GM12878 (cell line): Measurements from ENCODE around the gene ATP5F1D. TPM values are rescaled to one million over a fixed set of nuclear protein-coding genes. Genes with fewer than 3 reads are reported as not detected.
A peak's percentile ranks its signal among the peaks of the same experiment; 100 is the strongest.

Experiments used
- ATAC-seq: fragments of 200-7000 bp; cut with Tn5 transposase; 3 replicates; pipeline ENCODE4 v1.9.1; 2020; ENCODE audit warnings: mild to moderate bottlenecking, moderate library complexity
- BruUV-seq: library from RNA; stranded (reverse); fragments of 400-500 nt; replicated peaks from 2 replicates; lab custom pipeline; 2021; lab: Mats Ljungman, UMichigan
- CTCF ChIA-PET: fragments of 300-600 bp; sonication (Branson Sonifier 250); formaldehyde crosslinking; extraction: SDS; loops from one replicate; lab custom pipeline; 2021; ENCODE audit warnings: inconsistent platforms; lab: Yijun Ruan, JAX
- POLR2A ChIA-PET: fragments of 350-600 bp; formaldehyde crosslinking; extraction: SDS; loops from one replicate; lab custom pipeline; 2021; ENCODE audit warnings: inconsistent platforms; lab: Charles Lee
- RAD21 ChIA-PET: fragments of 300-600 bp; sonication (Branson Sonifier 250); formaldehyde crosslinking; loops from one replicate; lab custom pipeline; 2023; ENCODE audit warnings: antibody characterized with exemption; ENCODE audit not compliant: unreplicated experiment; lab: Charles Lee
- SMC1A ChIA-PET: fragments of 300-600 bp; sonication (Branson Sonifier 250); formaldehyde crosslinking; loops from one replicate; lab custom pipeline; 2023; ENCODE audit not compliant: unreplicated experiment, uncharacterized antibody; lab: Charles Lee
- DNase-seq: peaks from one replicate; pipeline ENCODE4 v3.0.0-alpha.2; 2011; ENCODE audit warnings: low read depth, low spot score
- FAIRE-seq: peaks from 3 replicates; lab custom pipeline; 2011; peaks lifted over from hg19 to GRCh38; lab: Jason Lieb, UNC
- H2AFZ ChIP-seq: 2 replicates; pipeline ENCODE4 v1.6.0; 2011; ENCODE audit warnings: low read depth, low read length, control low read depth; ENCODE audit not compliant: control insufficient read depth
- H3K27ac ChIP-seq: 2 replicates; pipeline ENCODE4 v1.5.1; 2011; ENCODE audit warnings: control low read depth; ENCODE audit not compliant: control insufficient read depth, insufficient read depth
- H3K27me3 ChIP-seq, 2 experiments: replicated peaks in 1 of 2; 2 replicates each; pipeline versions ENCODE4 v1.6.0 to v1.6.1; 2011; ENCODE audit warnings: low read length in 1 of 2; ENCODE audit not compliant: control insufficient read depth in 2 of 2, insufficient read depth in 2 of 2
- H3K36me3 ChIP-seq, 2 experiments: 2 replicates each; pipeline ENCODE4 v1.5.1; 2011; ENCODE audit warnings: low read length in 1 of 2; ENCODE audit not compliant: control insufficient read depth in 2 of 2, insufficient read depth in 2 of 2
- H3K4me1 ChIP-seq: 2 replicates; pipeline ENCODE4 v1.6.1; 2011; ENCODE audit warnings: mild to moderate bottlenecking, low read length, moderate library complexity, mixed read lengths; ENCODE audit not compliant: control insufficient read depth, insufficient read depth
- H3K4me2 ChIP-seq: 2 replicates; pipeline ENCODE4 v1.6.0; 2011; ENCODE audit warnings: control low read depth; ENCODE audit not compliant: control insufficient read depth, insufficient read depth
- H3K4me3 ChIP-seq: fragments of 200-600 bp; sonication (generic); 2 replicates; pipeline ENCODE4 v1.5.1; 2016
- H3K79me2 ChIP-seq: 2 replicates; pipeline ENCODE4 v1.6.0; 2011; ENCODE audit warnings: low read length; ENCODE audit not compliant: control insufficient read depth, insufficient read depth
- H3K9ac ChIP-seq: 2 replicates; pipeline ENCODE4 v1.8.0; 2011; ENCODE audit warnings: low read length, control low read depth, mixed read lengths; ENCODE audit not compliant: control insufficient read depth, insufficient read depth
- H3K9me3 ChIP-seq: replicated peaks from 3 replicates; pipeline ENCODE4 v1.5.1; 2011; ENCODE audit warnings: mild to moderate bottlenecking, low read length; ENCODE audit not compliant: control insufficient read depth, insufficient read depth
- H4K20me1 ChIP-seq: 2 replicates; pipeline ENCODE4 v1.6.0; 2011; ENCODE audit not compliant: control insufficient read depth, insufficient read depth
- BCL11A ChIP-seq: IDR thresholded peaks from 2 replicates; pipeline ENCODE4 v1.6.1; 2011; ENCODE audit warnings: low read depth, low read length
- BHLHE40 ChIP-seq, 2 experiments: fragments of 450-650 bp in 1 of 2; IDR thresholded peaks; 2 replicates each; pipeline ENCODE4 v1.6.1; 2011 to 2017; ENCODE audit warnings: low read depth in 2 of 2, borderline replicate concordance in 1 of 2, improper control_type of control experiment in 1 of 2, low read length in 1 of 2, mild to moderate bottlenecking in 1 of 2
- BMI1 ChIP-seq: fragments of 450-650 bp; IDR thresholded peaks from 2 replicates; pipeline ENCODE4 v1.6.1; 2016; ENCODE audit warnings: mild to moderate bottlenecking, moderate library complexity, borderline replicate concordance
- CBFB ChIP-seq: IDR thresholded peaks from 2 replicates; pipeline ENCODE4 v1.6.1; 2016; ENCODE audit warnings: antibody characterized with exemption, low read depth
- CHD4 ChIP-seq: fragments of 200-600 bp; sonication (generic); IDR thresholded peaks from 2 replicates; pipeline ENCODE4 v1.6.1; 2016; ENCODE audit warnings: mild to moderate bottlenecking
- EP300 ChIP-seq, 2 experiments: fragments of 150-350 bp in 1 of 2; IDR thresholded peaks; 2 replicates each; pipeline ENCODE4 v1.6.1; 2011 to 2012; ENCODE audit warnings: low read depth in 2 of 2, low read length in 2 of 2, borderline replicate concordance in 1 of 2, improper control_type of control experiment in 1 of 2, inconsistent platforms in 1 of 2; ENCODE audit not compliant: control insufficient read depth in 1 of 2
- ESRRA ChIP-seq: IDR thresholded peaks from 2 replicates; pipeline ENCODE4 v1.6.1; 2012; ENCODE audit warnings: mild to moderate bottlenecking, low read length, improper control_type of control experiment
- FOS ChIP-seq: IDR thresholded peaks from 3 replicates; pipeline ENCODE4 v1.6.1; 2011; ENCODE audit warnings: borderline replicate concordance; ENCODE audit not compliant: insufficient read length; ENCODE audit errors: extremely low read depth
- NR2C1 ChIP-seq: fragments of 450-650 bp; IDR thresholded peaks from 2 replicates; pipeline ENCODE4 v1.6.1; 2017; ENCODE audit warnings: antibody characterized with exemption, mild to moderate bottlenecking, moderate library complexity
- USF2 ChIP-seq: IDR thresholded peaks from 2 replicates; pipeline ENCODE4 v1.6.1; 2011; ENCODE audit warnings: low read depth, low read length, improper control_type of control experiment, borderline replicate concordance
- ZBED1 ChIP-seq: IDR thresholded peaks from 2 replicates; pipeline ENCODE4 v1.6.1; 2016; ENCODE audit warnings: borderline replicate concordance
- ZNF207 ChIP-seq: fragments of 450-650 bp; IDR thresholded peaks from 2 replicates; pipeline ENCODE4 v1.6.1; 2014; ENCODE audit warnings: antibody characterized with exemption, mild to moderate bottlenecking, borderline replicate concordance
- ZNF384 ChIP-seq: IDR thresholded peaks from 2 replicates; pipeline ENCODE4 v1.6.1; 2012; ENCODE audit warnings: low read depth, mild to moderate bottlenecking, low read length, improper control_type of control experiment, borderline replicate concordance
- ZSCAN29 ChIP-seq: fragments of 450-650 bp; IDR thresholded peaks from 2 replicates; pipeline ENCODE4 v1.6.1; 2017; ENCODE audit warnings: mild to moderate bottlenecking, moderate library complexity
- WGBS: methylation state at CpG from one replicate; pipeline ENCODE4 v1.1.6; 2016; ENCODE audit warnings: low lambda C conversion rate; ENCODE audit not compliant: insufficient replicate concordance, insufficient coverage; ENCODE audit errors: missing lambda C conversion rate; 5-methylcytosine and 5-hydroxymethylcytosine counted together
- in situ Hi-C: fragments of 300-500 bp; cut with MboI; formaldehyde crosslinking; loops from 9 replicates; pipeline ENCODE4 v1.14.3; 2018; ENCODE audit warnings: mixed read lengths
- intact Hi-C: fragments of 100-400 bp; cut with micrococcal nuclease; formaldehyde crosslinking; loops from one replicate; pipeline ENCODE4 v1.14.2; 2022; ENCODE audit not compliant: unreplicated experiment
- polyA plus RNA-seq, 11 experiments: library from polyadenylated mRNA; depleted of rRNA in 4 of 11; unstranded in 6 of 11; stranded (reverse) in 5 of 11; fragments of >200 nt; fragmentation: Nextera tagmentation in 4 of 11; fragmentation: Illumina TruSeq in 1 of 11; extraction: Ambion mirVana in 4 of 11; extraction: Trizol in 1 of 11; gene quantifications; 1 replicate in 1 of 11; 2 replicates in 10 of 11; pipeline versions ENCODE4 v1.2.1 to v1.2.3, GENCODE V29; 2011 to 2016; ENCODE audit warnings: inconsistent platforms in 2 of 11, missing spikeins in 2 of 11, low read depth in 1 of 11
- total RNA-seq, 4 experiments: library from RNA; depleted of rRNA in 3 of 4; stranded (reverse); fragments of >200 nt in 3 of 4; fragmentation: Illumina TruSeq in 1 of 4; extraction: Trizol in 1 of 4; gene quantifications; 2 replicates each; pipeline versions ENCODE4 v1.2.1 to v1.2.3, GENCODE V29; 2013 to 2021
- TF ChIP-seq, protein P1 (sequence below): fragments of 150-350 bp; IDR thresholded peaks from 2 replicates; pipeline ENCODE4 v1.6.1; 2014; ENCODE audit warnings: mild to moderate bottlenecking, low read depth, low read length
- TF ChIP-seq, protein P2 (sequence below): fragments of 450-650 bp; IDR thresholded peaks from 2 replicates; pipeline ENCODE4 v1.6.1; 2017; ENCODE audit warnings: mild to moderate bottlenecking, moderate library complexity

Gene ATP5F1D
- total and polyA plus RNA-seq, 10 of the 15 experiments (the other 5 are each of a cell fraction or from before 2014, with no cell fraction given): 7.2 to 357 (median 49.5) TPM

GRCh38 chr19:1249298-1249989 is 7.9 kb downstream of the ATP5F1D start (continued):
- TF ChIP-seq BHLHE40 (IDR thresholded peaks at IDR 0.05; ENCODE audit: borderline replicate concordance in 1 of 2, low read depth in 2 of 2, low read length in 1 of 2) (no peak), USF2 (peak; percentile 18), FOS (peak; percentile 21), EP300 (IDR thresholded peaks at IDR 0.05; ENCODE audit: borderline replicate concordance in 1 of 2, control insufficient read depth in 1 of 2, low read depth in 2 of 2, low read length in 2 of 2) (no peak), CBFB (peak; percentile 12; the same call in 1 of the 2 replicates), NR2C1 (0 out of 2 replicates have a peak, but pooled peaks have one; percentile 10), CHD4 (no peak), BMI1 (no peak), ZNF384 (peak; percentile 85), ESRRA (no peak)

DNA sequence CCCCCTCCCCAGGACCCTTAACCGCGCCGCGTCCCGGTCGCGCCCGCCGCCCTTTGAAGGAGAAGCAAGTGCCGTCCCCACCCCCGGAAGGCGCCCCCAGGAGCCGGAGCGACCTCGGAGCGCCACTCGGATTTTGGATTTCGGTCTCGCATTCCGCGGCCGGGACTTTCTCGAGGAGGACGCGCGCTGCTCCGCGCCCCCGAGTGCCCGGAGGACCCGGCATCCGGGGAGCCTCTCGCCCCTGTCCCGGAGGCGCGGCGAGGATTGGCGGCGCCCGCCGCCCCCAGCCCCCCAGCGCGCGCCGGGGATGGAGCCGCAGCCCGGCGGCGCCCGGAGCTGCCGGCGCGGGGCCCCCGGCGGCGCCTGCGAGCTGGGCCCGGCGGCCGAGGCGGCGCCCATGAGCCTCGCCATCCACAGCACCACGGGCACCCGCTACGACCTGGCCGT is 8.5 kb downstream of the ATP5F1D start:
- ATAC-seq (no peak), FAIRE-seq (no peak), DNase-seq (no peak)
- in situ Hi-C loops (no loop called here), intact Hi-C loops (loop anchor here (1.0 to 10.0 kb wide), 2 partner anchors 16 to 325 kb away; partner anchors contain the start of gene ARID3A)
- peak overlapping the region; percentile 86 for H3K9ac ChIP-seq
- peaks cover 12% of the 10 kb centered on the region for H3K4me1 ChIP-seq
- SMC1A ChIA-PET: no interaction called here
- RAD21 ChIA-PET: interaction anchor here (1.0 kb wide), 1 partner anchor 16 kb away, joined by 3 read pairs; no protein-coding TSS in a partner anchor
- H3K36me3 ChIP-seq: peaks cover 10 to 12% of the 10 kb centered on the region in 2 experiments; a peak in 3 of 4 replicates
- 2% methylated on average over 24 of the region's 67 CpGs for WGBS
- H3K9me3 ChIP-seq: no peaks in the 10 kb centered on the region
- peak overlapping the region; percentile 30; the same call in 1 of the 2 replicates for H3K4me2 ChIP-seq
- peak overlapping the region; percentile 91 for H3K4me3 ChIP-seq
- peaks cover 52% of the 10 kb centered on the region for H3K79me2 ChIP-seq
- no peaks in the 10 kb centered on the region for H3K27me3 ChIP-seq
- CTCF ChIA-PET: no interaction called here
- TSS peak; percentile 65 for BruUV-seq
- POLR2A ChIA-PET: interaction anchor here (1.0 to 2.2 kb wide), 2 partner anchors 12 to 16 kb away, joined by 8 read pairs; no protein-coding TSS in a partner anchor
- H2AFZ ChIP-seq: no peak overlapping the region
- H3K27ac ChIP-seq: peak overlapping the region; percentile 72
- H4K20me1 ChIP-seq: no peaks in the 10 kb centered on the region
- no peak for TF ChIP-seq ZSCAN29
- TF ChIP-seq, protein P1, sequence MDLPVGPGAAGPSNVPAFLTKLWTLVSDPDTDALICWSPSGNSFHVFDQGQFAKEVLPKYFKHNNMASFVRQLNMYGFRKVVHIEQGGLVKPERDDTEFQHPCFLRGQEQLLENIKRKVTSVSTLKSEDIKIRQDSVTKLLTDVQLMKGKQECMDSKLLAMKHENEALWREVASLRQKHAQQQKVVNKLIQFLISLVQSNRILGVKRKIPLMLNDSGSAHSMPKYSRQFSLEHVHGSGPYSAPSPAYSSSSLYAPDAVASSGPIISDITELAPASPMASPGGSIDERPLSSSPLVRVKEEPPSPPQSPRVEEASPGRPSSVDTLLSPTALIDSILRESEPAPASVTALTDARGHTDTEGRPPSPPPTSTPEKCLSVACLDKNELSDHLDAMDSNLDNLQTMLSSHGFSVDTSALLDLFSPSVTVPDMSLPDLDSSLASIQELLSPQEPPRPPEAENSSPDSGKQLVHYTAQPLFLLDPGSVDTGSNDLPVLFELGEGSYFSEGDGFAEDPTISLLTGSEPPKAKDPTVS: no peak
- TF ChIP-seq, protein P2, sequence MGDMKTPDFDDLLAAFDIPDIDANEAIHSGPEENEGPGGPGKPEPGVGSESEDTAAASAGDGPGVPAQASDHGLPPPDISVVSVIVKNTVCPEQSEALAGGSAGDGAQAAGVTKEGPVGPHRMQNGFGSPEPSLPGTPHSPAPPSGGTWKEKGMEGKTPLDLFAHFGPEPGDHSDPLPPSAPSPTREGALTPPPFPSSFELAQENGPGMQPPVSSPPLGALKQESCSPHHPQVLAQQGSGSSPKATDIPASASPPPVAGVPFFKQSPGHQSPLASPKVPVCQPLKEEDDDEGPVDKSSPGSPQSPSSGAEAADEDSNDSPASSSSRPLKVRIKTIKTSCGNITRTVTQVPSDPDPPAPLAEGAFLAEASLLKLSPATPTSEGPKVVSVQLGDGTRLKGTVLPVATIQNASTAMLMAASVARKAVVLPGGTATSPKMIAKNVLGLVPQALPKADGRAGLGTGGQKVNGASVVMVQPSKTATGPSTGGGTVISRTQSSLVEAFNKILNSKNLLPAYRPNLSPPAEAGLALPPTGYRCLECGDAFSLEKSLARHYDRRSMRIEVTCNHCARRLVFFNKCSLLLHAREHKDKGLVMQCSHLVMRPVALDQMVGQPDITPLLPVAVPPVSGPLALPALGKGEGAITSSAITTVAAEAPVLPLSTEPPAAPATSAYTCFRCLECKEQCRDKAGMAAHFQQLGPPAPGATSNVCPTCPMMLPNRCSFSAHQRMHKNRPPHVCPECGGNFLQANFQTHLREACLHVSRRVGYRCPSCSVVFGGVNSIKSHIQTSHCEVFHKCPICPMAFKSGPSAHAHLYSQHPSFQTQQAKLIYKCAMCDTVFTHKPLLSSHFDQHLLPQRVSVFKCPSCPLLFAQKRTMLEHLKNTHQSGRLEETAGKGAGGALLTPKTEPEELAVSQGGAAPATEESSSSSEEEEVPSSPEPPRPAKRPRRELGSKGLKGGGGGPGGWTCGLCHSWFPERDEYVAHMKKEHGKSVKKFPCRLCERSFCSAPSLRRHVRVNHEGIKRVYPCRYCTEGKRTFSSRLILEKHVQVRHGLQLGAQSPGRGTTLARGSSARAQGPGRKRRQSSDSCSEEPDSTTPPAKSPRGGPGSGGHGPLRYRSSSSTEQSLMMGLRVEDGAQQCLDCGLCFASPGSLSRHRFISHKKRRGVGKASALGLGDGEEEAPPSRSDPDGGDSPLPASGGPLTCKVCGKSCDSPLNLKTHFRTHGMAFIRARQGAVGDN: 0 out of 2 replicates have a peak, but pooled peaks have one; percentile 9
- TF ChIP-seq BCL11A: no peak
- TF ChIP-seq ZNF207: peak; percentile 60; the same call in 1 of the 2 replicates
- TF ChIP-seq ZBED1: no peak
